Measurements from ENCODE around the gene TRIM40. TPM values are rescaled to one million over a fixed set of nuclear protein-coding genes. Genes with fewer than 3 reads are reported as not detected.

Gene TRIM40
- total and polyA plus RNA-seq, 2 experiments from 2014 or later: not detected

DNA sequence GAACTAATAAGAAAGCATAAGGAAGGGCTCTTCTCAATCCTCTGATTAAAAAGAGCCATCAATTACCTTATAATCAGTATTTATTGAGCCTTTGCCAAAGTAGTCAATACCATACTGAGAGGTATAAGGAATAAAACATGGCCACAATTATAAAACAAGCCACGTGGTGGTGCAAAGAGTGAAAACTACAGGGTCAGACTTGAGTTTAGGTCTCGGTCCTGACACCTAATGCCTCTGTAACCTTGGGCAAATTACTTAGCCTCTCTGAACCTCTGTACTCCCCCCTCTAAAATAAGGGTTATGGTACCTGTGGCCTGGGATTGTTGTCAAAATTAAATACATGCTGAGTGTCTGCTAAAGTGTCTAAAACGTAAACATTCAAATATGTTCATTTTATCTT lies 13.3 kb downstream of the TRIM40 start:
- ATAC-seq (no peak), DNase-seq (ENCODE audit: low spot score) (no peak)
- Mint-ChIP-seq H3K27me3 (ENCODE audit: insufficient read depth, low read depth, poor library complexity) (peaks cover 2% of the 10 kb centered on the region), H3K4me3 (no peak overlapping the region), H3K27ac (no peak overlapping the region), H3K36me3 (ENCODE audit: low read depth) (no peaks in the 10 kb centered on the region), H3K9me3 (no peaks in the 10 kb centered on the region), H3K4me1 (peaks cover 5% of the 10 kb centered on the region)
- Histone ChIP-seq H4K20me1 (replicated peaks; ENCODE audit: insufficient read depth) (no peaks in the 10 kb centered on the region), H3K27ac (ENCODE audit: low read depth) (no peak overlapping the region), H3K4me3 (no peak overlapping the region), H3K9me2 (ENCODE audit: insufficient read depth) (no peaks in the 10 kb centered on the region), H3K36me3 (ENCODE audit: insufficient read depth) (no peaks in the 10 kb centered on the region), H2AFZ (no peak overlapping the region), H3K4me1 (ENCODE audit: insufficient read depth) (no peaks in the 10 kb centered on the region), H3F3A (replicated peaks; ENCODE audit: low read depth) (no peaks in the 10 kb centered on the region), H3K4me2 (no peak overlapping the region), H3K79me2 (replicated peaks; ENCODE audit: insufficient read depth) (no peaks in the 10 kb centered on the region), H3K27me3 (ENCODE audit: insufficient read depth) (0 out of 2 replicates have a peak, but pooled peaks cover 5% of the 10 kb centered on the region)
- TF ChIP-seq, protein P1, sequence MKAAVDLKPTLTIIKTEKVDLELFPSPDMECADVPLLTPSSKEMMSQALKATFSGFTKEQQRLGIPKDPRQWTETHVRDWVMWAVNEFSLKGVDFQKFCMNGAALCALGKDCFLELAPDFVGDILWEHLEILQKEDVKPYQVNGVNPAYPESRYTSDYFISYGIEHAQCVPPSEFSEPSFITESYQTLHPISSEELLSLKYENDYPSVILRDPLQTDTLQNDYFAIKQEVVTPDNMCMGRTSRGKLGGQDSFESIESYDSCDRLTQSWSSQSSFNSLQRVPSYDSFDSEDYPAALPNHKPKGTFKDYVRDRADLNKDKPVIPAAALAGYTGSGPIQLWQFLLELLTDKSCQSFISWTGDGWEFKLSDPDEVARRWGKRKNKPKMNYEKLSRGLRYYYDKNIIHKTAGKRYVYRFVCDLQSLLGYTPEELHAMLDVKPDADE (IDR thresholded peaks at IDR 0.05): no peak
- TF ChIP-seq ZNF114 (CRISPR knock-in tag; IDR thresholded peaks at IDR 0.05) (no peak), ZNF462 (CRISPR knock-in tag; IDR thresholded peaks at IDR 0.05) (no peak), JUNB (IDR thresholded peaks at IDR 0.05; ENCODE audit: unreplicated experiment) (no peak), EZH2phosphoT487 (IDR thresholded peaks at IDR 0.05; ENCODE audit: unreplicated experiment) (no peak), POLR2AphosphoS5 (IDR thresholded peaks at IDR 0.05; ENCODE audit: low read depth) (no peak), ZNF331 (CRISPR knock-in tag; IDR thresholded peaks at IDR 0.05; ENCODE audit: low read depth) (no peak), NANOG (IDR thresholded peaks at IDR 0.05; ENCODE audit: borderline replicate concordance) (no peak), CREB1 (CRISPR knock-in tag; IDR thresholded peaks at IDR 0.05; ENCODE audit: low read depth) (no peak), EZH2 (IDR thresholded peaks at IDR 0.05; ENCODE audit: low read depth, unreplicated experiment) (no peak), STAT1 (IDR thresholded peaks at IDR 0.05; ENCODE audit: unreplicated experiment) (no peak)
- TF ChIP-seq, protein P2, sequence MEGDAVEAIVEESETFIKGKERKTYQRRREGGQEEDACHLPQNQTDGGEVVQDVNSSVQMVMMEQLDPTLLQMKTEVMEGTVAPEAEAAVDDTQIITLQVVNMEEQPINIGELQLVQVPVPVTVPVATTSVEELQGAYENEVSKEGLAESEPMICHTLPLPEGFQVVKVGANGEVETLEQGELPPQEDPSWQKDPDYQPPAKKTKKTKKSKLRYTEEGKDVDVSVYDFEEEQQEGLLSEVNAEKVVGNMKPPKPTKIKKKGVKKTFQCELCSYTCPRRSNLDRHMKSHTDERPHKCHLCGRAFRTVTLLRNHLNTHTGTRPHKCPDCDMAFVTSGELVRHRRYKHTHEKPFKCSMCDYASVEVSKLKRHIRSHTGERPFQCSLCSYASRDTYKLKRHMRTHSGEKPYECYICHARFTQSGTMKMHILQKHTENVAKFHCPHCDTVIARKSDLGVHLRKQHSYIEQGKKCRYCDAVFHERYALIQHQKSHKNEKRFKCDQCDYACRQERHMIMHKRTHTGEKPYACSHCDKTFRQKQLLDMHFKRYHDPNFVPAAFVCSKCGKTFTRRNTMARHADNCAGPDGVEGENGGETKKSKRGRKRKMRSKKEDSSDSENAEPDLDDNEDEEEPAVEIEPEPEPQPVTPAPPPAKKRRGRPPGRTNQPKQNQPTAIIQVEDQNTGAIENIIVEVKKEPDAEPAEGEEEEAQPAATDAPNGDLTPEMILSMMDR (conservative IDR thresholded peaks at IDR 0.05; ENCODE audit: low read depth in 2 of 2): no peak
- TF ChIP-seq, protein P3, sequence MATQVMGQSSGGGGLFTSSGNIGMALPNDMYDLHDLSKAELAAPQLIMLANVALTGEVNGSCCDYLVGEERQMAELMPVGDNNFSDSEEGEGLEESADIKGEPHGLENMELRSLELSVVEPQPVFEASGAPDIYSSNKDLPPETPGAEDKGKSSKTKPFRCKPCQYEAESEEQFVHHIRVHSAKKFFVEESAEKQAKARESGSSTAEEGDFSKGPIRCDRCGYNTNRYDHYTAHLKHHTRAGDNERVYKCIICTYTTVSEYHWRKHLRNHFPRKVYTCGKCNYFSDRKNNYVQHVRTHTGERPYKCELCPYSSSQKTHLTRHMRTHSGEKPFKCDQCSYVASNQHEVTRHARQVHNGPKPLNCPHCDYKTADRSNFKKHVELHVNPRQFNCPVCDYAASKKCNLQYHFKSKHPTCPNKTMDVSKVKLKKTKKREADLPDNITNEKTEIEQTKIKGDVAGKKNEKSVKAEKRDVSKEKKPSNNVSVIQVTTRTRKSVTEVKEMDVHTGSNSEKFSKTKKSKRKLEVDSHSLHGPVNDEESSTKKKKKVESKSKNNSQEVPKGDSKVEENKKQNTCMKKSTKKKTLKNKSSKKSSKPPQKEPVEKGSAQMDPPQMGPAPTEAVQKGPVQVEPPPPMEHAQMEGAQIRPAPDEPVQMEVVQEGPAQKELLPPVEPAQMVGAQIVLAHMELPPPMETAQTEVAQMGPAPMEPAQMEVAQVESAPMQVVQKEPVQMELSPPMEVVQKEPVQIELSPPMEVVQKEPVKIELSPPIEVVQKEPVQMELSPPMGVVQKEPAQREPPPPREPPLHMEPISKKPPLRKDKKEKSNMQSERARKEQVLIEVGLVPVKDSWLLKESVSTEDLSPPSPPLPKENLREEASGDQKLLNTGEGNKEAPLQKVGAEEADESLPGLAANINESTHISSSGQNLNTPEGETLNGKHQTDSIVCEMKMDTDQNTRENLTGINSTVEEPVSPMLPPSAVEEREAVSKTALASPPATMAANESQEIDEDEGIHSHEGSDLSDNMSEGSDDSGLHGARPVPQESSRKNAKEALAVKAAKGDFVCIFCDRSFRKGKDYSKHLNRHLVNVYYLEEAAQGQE (IDR thresholded peaks at IDR 0.05; ENCODE audit: unreplicated experiment): no peak
